Stomach (tissue), 9 donors: ENCODE data around the gene CEP112. TPM values are rescaled to one million over a fixed set of nuclear protein-coding genes. Genes with fewer than 3 reads are reported as not detected.

ENCODE experiments used
- DNase-seq, 2 donors: peaks; one replicate each; pipeline versions ENCODE4 v3.0.0 to v3.0.0-alpha.2; 2013 to 2019
- H3K27ac ChIP-seq, 5 donors: fragments of 200-600 bp in 4 of 5; sonication (generic) in 4 of 5; one replicate each; pipeline ENCODE4 v1.5.1; 2013 to 2019; ENCODE audit warnings: mild to moderate bottlenecking in 1 of 5, moderate library complexity in 1 of 5
- H3K27me3 ChIP-seq, 3 donors: fragments of 200-600 bp; sonication (generic); one replicate each; pipeline ENCODE4 v1.5.1; 2017 to 2019; ENCODE audit warnings: mixed run types in 1 of 3
- H3K36me3 ChIP-seq, 4 donors: fragments of 200-600 bp; sonication (generic); 1 replicate in 3 of 4; 2 replicates in 1 of 4; pipeline ENCODE4 v1.5.1; 2016 to 2019
- H3K4me1 ChIP-seq, 4 donors: fragments of 200-600 bp; sonication (generic); one replicate each; pipeline ENCODE4 v1.5.1; 2016 to 2019
- H3K4me3 ChIP-seq, 4 donors: fragments of 200-600 bp; sonication (generic) in 3 of 4; one replicate each; pipeline ENCODE4 v1.5.1; 2016 to 2019; ENCODE audit warnings: mild to moderate bottlenecking in 1 of 4
- H3K9me3 ChIP-seq, 4 donors: fragments of 200-600 bp; sonication (generic); one replicate each; pipeline ENCODE4 v1.5.1; 2016 to 2019
- EP300 ChIP-seq: sonication (generic); formaldehyde crosslinking; IDR thresholded peaks from one replicate; pipeline ENCODE4 v1.6.1; 2017; ENCODE audit warnings: antibody characterized with exemption
- POLR2A ChIP-seq, 4 donors: fragments of 450-650 bp; IDR thresholded peaks; one replicate each; pipeline ENCODE4 v1.6.1; 2016; ENCODE audit warnings: antibody characterized with exemption in 4 of 4, control low read depth in 2 of 4, mild to moderate bottlenecking in 1 of 4, moderate library complexity in 1 of 4
- POLR2AphosphoS5 ChIP-seq, 3 donors: sonication (generic); formaldehyde crosslinking; IDR thresholded peaks; one replicate each; pipeline ENCODE4 v1.6.1; 2016; ENCODE audit warnings: antibody characterized with exemption in 3 of 3
- WGBS, 5 donors: extraction: QIAGEN DNeasy Blood & Tissue Kit in 3 of 5; methylation state at CpG; one replicate each; pipeline versions ENCODE4 v1.1.5 to v1.1.7; 2013 to 2018; 5-methylcytosine and 5-hydroxymethylcytosine counted together
- intact Hi-C: fragments of 100-400 bp; cut with DNase I; formaldehyde crosslinking; loops from one replicate; pipeline ENCODE4 v1.15.1; 2023; ENCODE audit warnings: low total_unique reads
- polyA plus RNA-seq, 3 donors: library from polyadenylated mRNA; stranded (reverse); fragments of 200-250 nt; gene quantifications; one replicate each; pipeline ENCODE4 v1.2.3, GENCODE V29; 2013
- total RNA-seq, 5 donors: library from RNA; depleted of rRNA; stranded (reverse); fragments of >200 nt; gene quantifications; one replicate each; pipeline versions ENCODE4 v1.1.0 to v1.2.3, GENCODE V29; 2014 to 2016
- TF ChIP-seq, protein P1 (sequence below), 7 experiments: fragments of 450-650 bp in 4 of 7; fragments of 200-600 bp in 3 of 7; sonication (generic) in 3 of 7; IDR thresholded peaks; one replicate each; pipeline ENCODE4 v1.5.1; 2016 to 2019; ENCODE audit warnings: antibody characterized with exemption in 7 of 7, control low read depth in 2 of 7, mild to moderate bottlenecking in 1 of 7
- donor health status: healthy with polysubstance abuse.
- donor health status: Bipolar disorder and iron deficiency.
- donor health status: healthy.

The CEP112 gene
- total and polyA plus RNA-seq, 8 donors, result 3.5 to 108 (median 13.3) TPM

DNA sequence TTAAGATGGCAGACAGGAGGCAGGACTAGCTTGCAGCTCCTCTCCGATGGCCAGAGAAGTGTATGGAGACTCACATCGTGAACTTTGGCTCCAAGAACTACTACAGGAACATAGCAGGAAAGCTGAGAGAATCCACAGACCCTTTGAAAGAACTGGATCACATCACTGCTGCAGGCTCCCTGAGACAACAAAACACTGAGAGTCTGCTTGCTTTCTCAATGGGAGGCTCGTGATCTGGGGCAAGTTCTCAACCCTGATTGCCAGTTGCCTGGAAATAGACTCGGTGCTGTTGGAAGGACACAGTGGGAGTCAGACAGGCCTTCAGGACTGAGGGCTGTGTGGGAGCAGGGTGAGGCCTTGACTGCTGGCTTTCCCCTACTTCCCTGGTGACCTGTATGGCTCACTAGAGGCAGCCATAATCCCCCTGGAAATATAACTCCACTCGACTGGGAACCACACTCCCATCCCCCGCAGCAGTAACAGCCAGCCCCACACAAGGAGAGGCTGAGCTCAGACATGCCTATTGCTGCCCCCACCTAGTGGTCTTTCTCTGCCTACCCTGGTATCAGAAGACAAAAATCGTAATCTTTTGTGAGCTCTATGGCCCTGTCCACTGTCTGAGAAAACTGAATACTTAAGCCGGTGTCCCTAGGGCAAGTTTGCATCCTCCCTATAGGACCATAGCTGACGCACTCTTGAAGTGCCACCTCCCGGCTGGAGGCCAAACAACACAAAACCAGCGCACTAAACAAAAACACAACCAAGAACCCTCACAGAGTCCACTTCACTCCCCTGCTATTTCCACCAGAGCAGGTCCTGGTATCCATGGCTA, 238.4 kb downstream of the CEP112 start:
- peaks cover 0 to 11% (median 4%) of the 10 kb centered on the region in 4 donors for H3K9me3 ChIP-seq
- WGBS, 5 donors, result 86 to 90% (median 88%) methylated on average over 9 to 11 of the region's 11 CpGs
- no peak for DNase-seq
- H3K4me3 ChIP-seq, result no peak overlapping the region
- H3K27ac ChIP-seq, result no peak overlapping the region
- TF ChIP-seq EP300, result no peak
- no peak for TF ChIP-seq POLR2A (IDR thresholded peaks at IDR 0.05)
- TF ChIP-seq, protein P1, sequence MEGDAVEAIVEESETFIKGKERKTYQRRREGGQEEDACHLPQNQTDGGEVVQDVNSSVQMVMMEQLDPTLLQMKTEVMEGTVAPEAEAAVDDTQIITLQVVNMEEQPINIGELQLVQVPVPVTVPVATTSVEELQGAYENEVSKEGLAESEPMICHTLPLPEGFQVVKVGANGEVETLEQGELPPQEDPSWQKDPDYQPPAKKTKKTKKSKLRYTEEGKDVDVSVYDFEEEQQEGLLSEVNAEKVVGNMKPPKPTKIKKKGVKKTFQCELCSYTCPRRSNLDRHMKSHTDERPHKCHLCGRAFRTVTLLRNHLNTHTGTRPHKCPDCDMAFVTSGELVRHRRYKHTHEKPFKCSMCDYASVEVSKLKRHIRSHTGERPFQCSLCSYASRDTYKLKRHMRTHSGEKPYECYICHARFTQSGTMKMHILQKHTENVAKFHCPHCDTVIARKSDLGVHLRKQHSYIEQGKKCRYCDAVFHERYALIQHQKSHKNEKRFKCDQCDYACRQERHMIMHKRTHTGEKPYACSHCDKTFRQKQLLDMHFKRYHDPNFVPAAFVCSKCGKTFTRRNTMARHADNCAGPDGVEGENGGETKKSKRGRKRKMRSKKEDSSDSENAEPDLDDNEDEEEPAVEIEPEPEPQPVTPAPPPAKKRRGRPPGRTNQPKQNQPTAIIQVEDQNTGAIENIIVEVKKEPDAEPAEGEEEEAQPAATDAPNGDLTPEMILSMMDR (IDR thresholded peaks at IDR 0.05), result no peak
- no peak for TF ChIP-seq POLR2AphosphoS5 (IDR thresholded peaks at IDR 0.05)
- H3K27me3 ChIP-seq, result no peaks in the 10 kb centered on the region
- H3K36me3 ChIP-seq, result peaks cover 0 to 5% (median under 1%) of the 10 kb centered on the region in 4 donors
- intact Hi-C loops, result no loop called here
- H3K4me1 ChIP-seq, result no peaks in the 10 kb centered on the region

GRCh38 chr17:65952586-65952985, 239.3 kb downstream of the CEP112 start:
- DNase-seq, result no peak
- Histone ChIP-seq H3K27ac (no peak overlapping the region), H3K9me3 (peaks cover 0 to 1% (median 0%) of the 10 kb centered on the region in 4 donors), H3K4me3 (no peak overlapping the region), H3K36me3 (no peaks in the 10 kb centered on the region), H3K4me1 (no peaks in the 10 kb centered on the region), H3K27me3 (no peaks in the 10 kb centered on the region)
- intact Hi-C loops, result no loop called here
- WGBS, 5 donors, result 73 to 96% (median 92%) methylated on average over 1 of the region's 1 CpG
- TF ChIP-seq, protein P1 (IDR thresholded peaks at IDR 0.05), result no peak

DNA sequence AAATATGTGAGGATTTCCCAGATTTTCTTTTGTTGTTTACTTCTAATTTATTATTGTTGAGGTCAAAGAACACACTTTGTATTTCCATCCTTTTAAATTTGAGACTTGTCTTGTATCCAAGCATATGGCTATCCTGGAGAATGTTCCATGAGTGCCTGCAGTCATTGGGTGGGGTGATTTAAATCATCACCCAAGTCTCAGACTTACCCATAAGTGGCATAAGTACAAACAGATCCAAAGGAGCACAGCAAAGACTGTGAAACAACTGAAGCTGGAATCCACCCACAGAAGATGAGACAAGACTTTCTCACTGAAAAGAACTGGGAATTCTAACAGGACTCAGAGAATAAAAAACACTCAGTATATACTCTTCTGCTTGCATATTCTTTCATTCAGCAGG, 239.9 kb downstream of the CEP112 start:
- TF ChIP-seq POLR2A (IDR thresholded peaks at IDR 0.05) (no peak), EP300 (no peak), POLR2AphosphoS5 (IDR thresholded peaks at IDR 0.05) (no peak)
- TF ChIP-seq, protein P1 (IDR thresholded peaks at IDR 0.05), result no peak
- Histone ChIP-seq H3K9me3 (no peaks in the 10 kb centered on the region), H3K36me3 (no peaks in the 10 kb centered on the region), H3K4me3 (no peak overlapping the region), H3K27me3 (no peaks in the 10 kb centered on the region), H3K4me1 (no peaks in the 10 kb centered on the region), H3K27ac (no peak overlapping the region)
- intact Hi-C loops, result no loop called here
- no peak for DNase-seq

DNA sequence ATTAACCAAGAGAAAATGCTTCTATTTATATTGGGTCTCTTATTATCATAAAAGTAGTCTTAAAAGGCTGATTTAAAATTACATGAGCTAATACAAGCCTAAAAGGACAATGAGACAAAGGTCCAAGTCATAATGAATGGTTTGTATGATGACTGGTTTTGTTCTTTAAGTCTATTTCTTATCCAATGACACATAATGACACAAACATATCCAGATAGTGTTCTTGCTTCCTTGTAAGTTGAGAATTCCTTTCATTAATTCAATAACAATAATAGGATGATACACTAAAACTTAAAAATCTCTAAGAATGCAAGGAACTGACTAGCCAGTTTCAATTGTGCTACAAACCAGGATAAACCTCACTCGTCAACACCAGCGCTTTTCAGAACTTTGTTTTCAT, 244.1 kb downstream of the CEP112 start:
- DNase-seq, result no peak
- no peak overlapping the region for H3K27ac ChIP-seq
- no peak for TF ChIP-seq EP300

DNA sequence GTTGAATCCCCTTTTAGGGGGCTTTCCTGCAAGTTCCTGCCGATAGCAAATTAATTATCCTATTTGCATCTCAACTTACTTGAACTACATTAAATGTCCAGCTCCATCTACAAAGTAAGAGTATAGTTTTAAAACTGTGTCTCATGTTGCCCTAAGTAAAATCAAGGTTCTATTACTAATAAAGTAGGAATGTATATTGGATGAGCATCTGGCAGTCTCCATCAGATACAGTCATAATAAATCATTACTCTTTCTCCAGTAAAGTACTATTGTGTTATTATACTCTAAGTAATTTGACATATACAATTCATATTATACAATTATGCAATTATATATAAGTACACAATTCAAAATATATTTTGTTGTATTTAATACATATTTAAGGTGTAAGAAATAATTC, 249.3 kb downstream of the CEP112 start:
- Histone ChIP-seq H3K27ac (no peak overlapping the region), H3K9me3 (no peaks in the 10 kb centered on the region), H3K4me1 (no peaks in the 10 kb centered on the region), H3K27me3 (no peaks in the 10 kb centered on the region), H3K4me3 (no peak overlapping the region), H3K36me3 (no peaks in the 10 kb centered on the region)
- 81 to 96% (median 91%) methylated on average over 1 of the region's 1 CpG for WGBS, 5 donors
- no peak for DNase-seq
- TF ChIP-seq POLR2AphosphoS5 (IDR thresholded peaks at IDR 0.05) (no peak), EP300 (no peak), POLR2A (IDR thresholded peaks at IDR 0.05) (no peak)
- TF ChIP-seq, protein P1 (IDR thresholded peaks at IDR 0.05), result no peak
- intact Hi-C loops, result no loop called here

More for the DNA sequence above, 244.1 kb downstream of the CEP112 start:
- WGBS, 5 donors, result 92 to 96% (median 94%) methylated on average over 2 of the region's 2 CpGs
- Histone ChIP-seq H3K9me3 (no peaks in the 10 kb centered on the region), H3K4me1 (no peaks in the 10 kb centered on the region), H3K27me3 (no peaks in the 10 kb centered on the region), H3K4me3 (no peak overlapping the region), H3K36me3 (no peaks in the 10 kb centered on the region)
- intact Hi-C loops, result no loop called here
